Measurements from ENCODE around the gene KIF24. TPM values are rescaled to one million over a fixed set of nuclear protein-coding genes. Genes with fewer than 3 reads are reported as not detected.

Gene KIF24
- total and polyA plus RNA-seq, 2 donors (not counting 1 experiment from before 2014, with no cell fraction given) = 0.94 to 1.2 TPM

- no peak for DNase-seq (ENCODE audit: low read depth in 2 of 2)
- Histone ChIP-seq H3K9me3 (ENCODE audit: control insufficient read depth, insufficient read depth, low read depth, low read length) (no peaks in the 10 kb centered on the region), H2AFZ (ENCODE audit: low read length) (no peak overlapping the region), H3K4me2 (ENCODE audit: extremely low read depth, insufficient read depth, low read length) (no peak overlapping the region), H3K79me2 (ENCODE audit: control insufficient read depth, insufficient read depth, low read length) (no peaks in the 10 kb centered on the region), H3K27ac (ENCODE audit: insufficient read depth, low read length) (no peak overlapping the region), H4K20me1 (ENCODE audit: control insufficient read depth, extremely low read depth, insufficient read depth, low read length) (no peaks in the 10 kb centered on the region), H3K27me3 (ENCODE audit: control insufficient read depth, insufficient read depth, low read length) (no peaks in the 10 kb centered on the region), H3K4me1 (ENCODE audit: control insufficient read depth, extremely low read depth, insufficient read depth, low read length) (no peaks in the 10 kb centered on the region), H3K4me3 (replicated peaks in 1 of 4; ENCODE audit: control extremely low read depth in 1 of 4, insufficient read depth in 1 of 4, low read depth in 3 of 4, low read length in 4 of 4) (no peak overlapping the region), H3K36me3 (ENCODE audit: control insufficient read depth, insufficient read depth, low read length) (no peaks in the 10 kb centered on the region), H3K9ac (ENCODE audit: insufficient read depth, low read length) (no peak overlapping the region)
- no peak for TF ChIP-seq CTCF (conservative IDR thresholded peaks at IDR 0.05 in 1 of 2, IDR thresholded peaks at IDR 0.05 in 1 of 2; ENCODE audit: low read depth in 1 of 2, low read length in 2 of 2)
- TF ChIP-seq EZH2 (IDR thresholded peaks at IDR 0.05; ENCODE audit: low read length, missing control alignments) = no peak
These were observed 18.7 kb upstream of the KIF24 start for GRCh38 chr9:34347800-34348158.

GRCh38 chr9:34346873-34347799, 18.1 kb upstream of the KIF24 start:
- Histone ChIP-seq H3K79me2 (ENCODE audit: control insufficient read depth, insufficient read depth, low read length) (no peaks in the 10 kb centered on the region), H3K27me3 (ENCODE audit: control insufficient read depth, insufficient read depth, low read length) (no peaks in the 10 kb centered on the region), H3K9ac (ENCODE audit: insufficient read depth, low read length) (no peak overlapping the region), H3K36me3 (ENCODE audit: control insufficient read depth, insufficient read depth, low read length) (no peaks in the 10 kb centered on the region), H3K4me1 (ENCODE audit: control insufficient read depth, extremely low read depth, insufficient read depth, low read length) (no peaks in the 10 kb centered on the region), H3K9me3 (ENCODE audit: control insufficient read depth, insufficient read depth, low read depth, low read length) (no peaks in the 10 kb centered on the region), H2AFZ (ENCODE audit: low read length) (no peak overlapping the region), H3K4me2 (ENCODE audit: extremely low read depth, insufficient read depth, low read length) (no peak overlapping the region), H4K20me1 (ENCODE audit: control insufficient read depth, extremely low read depth, insufficient read depth, low read length) (no peaks in the 10 kb centered on the region), H3K4me3 (replicated peaks in 1 of 4; ENCODE audit: control extremely low read depth in 1 of 4, insufficient read depth in 1 of 4, low read depth in 3 of 4, low read length in 4 of 4) (no peak overlapping the region), H3K27ac (ENCODE audit: insufficient read depth, low read length) (no peak overlapping the region)
- no peak for TF ChIP-seq CTCF (conservative IDR thresholded peaks at IDR 0.05 in 1 of 2, IDR thresholded peaks at IDR 0.05 in 1 of 2; ENCODE audit: low read depth in 1 of 2, low read length in 2 of 2)
- no peak for TF ChIP-seq EZH2 (IDR thresholded peaks at IDR 0.05; ENCODE audit: low read length, missing control alignments)
- no peak for DNase-seq (ENCODE audit: low read depth in 2 of 2)

- Histone ChIP-seq H3K36me3 (ENCODE audit: control insufficient read depth, insufficient read depth, low read length) (peaks cover 3% of the 10 kb centered on the region), H3K4me2 (ENCODE audit: extremely low read depth, insufficient read depth, low read length) (no peak overlapping the region), H4K20me1 (ENCODE audit: control insufficient read depth, extremely low read depth, insufficient read depth, low read length) (no peaks in the 10 kb centered on the region), H3K27me3 (ENCODE audit: control insufficient read depth, insufficient read depth, low read length) (no peaks in the 10 kb centered on the region), H3K79me2 (ENCODE audit: control insufficient read depth, insufficient read depth, low read length) (no peaks in the 10 kb centered on the region), H3K4me3 (replicated peaks in 1 of 4; ENCODE audit: control extremely low read depth in 1 of 4, insufficient read depth in 1 of 4, low read depth in 3 of 4, low read length in 4 of 4) (no peak overlapping the region), H3K9ac (ENCODE audit: insufficient read depth, low read length) (no peak overlapping the region), H3K9me3 (ENCODE audit: control insufficient read depth, insufficient read depth, low read depth, low read length) (no peaks in the 10 kb centered on the region), H2AFZ (ENCODE audit: low read length) (no peak overlapping the region), H3K27ac (ENCODE audit: insufficient read depth, low read length) (no peak overlapping the region), H3K4me1 (ENCODE audit: control insufficient read depth, extremely low read depth, insufficient read depth, low read length) (no peaks in the 10 kb centered on the region)
- DNase-seq (ENCODE audit: low read depth in 2 of 2) = no peak
- TF ChIP-seq EZH2 (IDR thresholded peaks at IDR 0.05; ENCODE audit: low read length, missing control alignments) (no peak), CTCF (conservative IDR thresholded peaks at IDR 0.05 in 1 of 2, IDR thresholded peaks at IDR 0.05 in 1 of 2; ENCODE audit: low read depth in 1 of 2, low read length in 2 of 2) (no peak)
These were observed 14.5 kb upstream of the KIF24 start for GRCh38 chr9:34343605-34344004.
